Testis (tissue), 3 donors: Measurements from ENCODE around the gene HMGA1. TPM values are rescaled to one million over a fixed set of nuclear protein-coding genes. Genes with fewer than 3 reads are reported as not detected.

Source experiments
- DNase-seq: peaks from one replicate; pipeline ENCODE4 v3.0.0-alpha.2; 2019
- H3K27ac ChIP-seq, 2 donors: fragments of 200-600 bp; sonication (generic); one replicate each; pipeline ENCODE4 v1.5.1; 2019
- H3K27me3 ChIP-seq: fragments of 200-600 bp; sonication (generic); one replicate; pipeline ENCODE4 v1.5.1; 2019
- H3K36me3 ChIP-seq: fragments of 200-600 bp; sonication (generic); one replicate; pipeline ENCODE4 v1.5.1; 2017; ENCODE audit warnings: low read depth; ENCODE audit errors: missing control alignments
- H3K4me1 ChIP-seq: fragments of 200-600 bp; sonication (generic); one replicate; pipeline ENCODE4 v1.5.1; 2019
- H3K4me3 ChIP-seq, 2 donors: fragments of 200-600 bp; sonication (generic); one replicate each; pipeline ENCODE4 v1.5.1; 2017 to 2019
- H3K9me3 ChIP-seq: fragments of 200-600 bp; sonication (generic); one replicate; pipeline ENCODE4 v1.5.1; 2017
- POLR2A ChIP-seq: fragments of 450-650 bp; IDR thresholded peaks from one replicate; pipeline ENCODE4 v1.6.1; 2017; ENCODE audit warnings: antibody characterized with exemption, mild to moderate bottlenecking, moderate library complexity
- WGBS, 2 donors: methylation state at CpG; one replicate each; pipeline ENCODE4 v1.1.5; 2018; 5-methylcytosine and 5-hydroxymethylcytosine counted together
- intact Hi-C: fragments of 100-400 bp; cut with DNase I; formaldehyde crosslinking; loops from one replicate; pipeline ENCODE4 v1.15.1; 2023; ENCODE audit warnings: low total_unique reads
- polyA plus RNA-seq: library from polyadenylated mRNA; stranded (reverse); fragments of 350-450 nt; fragmentation: Illumina TruSeq; extraction: RNeasy Lipid Tissue Mini Kit (QIAGEN cat#74804); gene quantifications from one replicate; pipeline ENCODE4 v1.2.3, GENCODE V29; 2014; ENCODE audit warnings: low read depth, low replicate concordance; ENCODE audit not compliant: insufficient read depth
- total RNA-seq, 2 donors: library from RNA; depleted of rRNA; stranded (reverse); fragments of >200 nt; gene quantifications; one replicate each; pipeline ENCODE4 v1.2.3, GENCODE V29; 2016
- TF ChIP-seq, protein P1 (sequence below), 3 experiments: fragments of 450-650 bp in 2 of 3; fragments of 200-600 bp in 1 of 3; sonication (generic) in 1 of 3; IDR thresholded peaks; one replicate each; pipeline ENCODE4 v1.5.1; 2016 to 2019; ENCODE audit warnings: antibody characterized with exemption in 3 of 3, mild to moderate bottlenecking in 2 of 3, moderate library complexity in 1 of 3

HMGA1 gene
- total and polyA plus RNA-seq, 3 donors from 2014 or later = 136 to 204 (median 184) TPM

DNA sequence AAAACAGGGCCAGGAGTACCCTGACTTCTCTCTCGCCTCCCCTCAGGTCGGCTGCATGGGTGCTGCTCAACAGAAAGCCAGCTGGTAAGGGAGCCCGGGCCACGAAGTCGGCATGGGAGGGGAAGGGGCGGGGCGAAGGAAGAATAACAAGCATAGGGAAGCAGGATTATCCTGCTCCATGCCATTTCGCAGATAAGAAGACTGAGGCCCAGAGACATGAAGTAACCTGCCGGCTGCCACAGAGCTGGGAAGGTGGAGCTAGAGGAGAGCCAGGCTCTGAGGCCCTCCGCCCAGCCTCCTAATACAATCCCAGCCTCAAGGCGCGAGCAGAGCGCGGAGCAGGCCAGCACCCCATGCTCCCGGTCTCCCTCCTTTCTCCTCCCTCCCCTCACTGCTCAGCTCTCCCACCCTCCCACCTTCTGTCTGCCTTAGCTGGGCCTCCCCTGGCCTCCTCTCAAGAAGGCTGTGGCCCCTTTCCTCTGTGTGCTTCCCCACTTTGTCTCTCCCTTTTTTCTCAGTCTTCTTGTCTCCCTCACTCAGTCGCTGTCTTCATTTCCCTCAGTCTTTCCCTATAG lies 13.2 kb upstream of the HMGA1 start:
- H3K9me3 ChIP-seq = no peaks in the 10 kb centered on the region
- peaks cover 9% of the 10 kb centered on the region for H3K4me1 ChIP-seq
- peak overlapping the region; percentile 58 to 62 for H3K4me3 ChIP-seq
- WGBS, 2 donors = 8 to 10% methylated on average over 16 of the region's 16 CpGs
- TF ChIP-seq POLR2A = no peak
- TF ChIP-seq, protein P1, sequence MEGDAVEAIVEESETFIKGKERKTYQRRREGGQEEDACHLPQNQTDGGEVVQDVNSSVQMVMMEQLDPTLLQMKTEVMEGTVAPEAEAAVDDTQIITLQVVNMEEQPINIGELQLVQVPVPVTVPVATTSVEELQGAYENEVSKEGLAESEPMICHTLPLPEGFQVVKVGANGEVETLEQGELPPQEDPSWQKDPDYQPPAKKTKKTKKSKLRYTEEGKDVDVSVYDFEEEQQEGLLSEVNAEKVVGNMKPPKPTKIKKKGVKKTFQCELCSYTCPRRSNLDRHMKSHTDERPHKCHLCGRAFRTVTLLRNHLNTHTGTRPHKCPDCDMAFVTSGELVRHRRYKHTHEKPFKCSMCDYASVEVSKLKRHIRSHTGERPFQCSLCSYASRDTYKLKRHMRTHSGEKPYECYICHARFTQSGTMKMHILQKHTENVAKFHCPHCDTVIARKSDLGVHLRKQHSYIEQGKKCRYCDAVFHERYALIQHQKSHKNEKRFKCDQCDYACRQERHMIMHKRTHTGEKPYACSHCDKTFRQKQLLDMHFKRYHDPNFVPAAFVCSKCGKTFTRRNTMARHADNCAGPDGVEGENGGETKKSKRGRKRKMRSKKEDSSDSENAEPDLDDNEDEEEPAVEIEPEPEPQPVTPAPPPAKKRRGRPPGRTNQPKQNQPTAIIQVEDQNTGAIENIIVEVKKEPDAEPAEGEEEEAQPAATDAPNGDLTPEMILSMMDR (IDR thresholded peaks at IDR 0.05) = no peak
- peak overlapping the region; percentile 45 to 92 for H3K27ac ChIP-seq
- intact Hi-C loops = no loop called here
- no peak for DNase-seq
- no peaks in the 10 kb centered on the region for H3K27me3 ChIP-seq
- H3K36me3 ChIP-seq = no peaks in the 10 kb centered on the region

DNA sequence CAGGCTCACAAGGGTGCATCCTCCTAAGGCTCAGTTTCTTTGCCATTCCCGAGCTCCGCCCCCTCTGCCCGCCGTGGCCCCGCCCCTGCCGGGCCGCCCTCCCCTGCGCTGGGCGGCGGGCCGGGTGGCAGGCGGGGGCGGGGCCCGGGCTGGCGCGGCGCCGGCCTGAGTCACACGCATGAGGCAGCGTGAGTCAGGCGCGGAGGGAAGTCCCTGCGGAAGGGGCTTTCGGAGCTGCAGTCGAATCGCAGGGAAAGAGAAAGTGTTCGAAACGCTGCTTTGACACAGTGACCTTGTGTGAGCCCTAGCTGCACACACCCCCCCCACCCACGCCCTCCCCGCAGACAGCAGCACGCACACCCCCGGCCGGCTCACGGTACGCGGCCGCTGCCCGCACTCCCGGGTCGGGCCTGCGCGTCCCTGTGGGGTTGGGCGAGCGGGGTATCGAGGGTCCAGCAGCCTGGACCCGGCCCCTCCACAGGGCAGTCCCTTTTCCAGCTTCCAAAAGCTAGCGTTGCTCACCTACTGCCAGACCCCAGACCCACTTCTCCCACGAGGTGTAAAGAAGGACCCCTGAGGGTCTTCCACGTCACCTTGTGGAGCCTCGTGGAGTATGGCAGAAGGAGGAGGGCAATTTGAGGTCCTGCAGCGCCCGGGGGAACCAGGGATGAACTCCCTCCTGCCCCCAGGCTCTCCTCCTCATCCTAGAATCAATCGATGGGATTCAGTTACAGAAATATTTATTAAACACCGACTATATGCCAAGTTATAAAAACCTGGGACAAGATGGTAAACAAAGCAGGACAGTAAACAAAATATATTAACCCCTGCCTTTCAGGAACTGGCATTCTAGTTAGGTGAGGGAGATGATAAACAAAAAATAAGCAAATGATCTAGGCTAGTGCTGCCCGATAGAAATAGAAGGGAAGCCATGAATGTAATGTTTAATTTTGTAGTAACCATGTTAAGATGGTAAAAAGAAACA lies 12.4 kb upstream of the HMGA1 start:
- Histone ChIP-seq H3K4me1 (peaks cover 9% of the 10 kb centered on the region), H3K36me3 (no peaks in the 10 kb centered on the region), H3K9me3 (no peaks in the 10 kb centered on the region), H3K27ac (peak overlapping the region; percentile 80 to 92), H3K27me3 (no peaks in the 10 kb centered on the region), H3K4me3 (peak overlapping the region; percentile 58 to 62)
- TF ChIP-seq, protein P1 (IDR thresholded peaks at IDR 0.05) = no peak
- peak; percentile 77 for TF ChIP-seq POLR2A
- intact Hi-C loops = no loop called here
- 1 to 4% methylated on average over 12 to 50 of the region's 55 CpGs for WGBS, 2 donors
- DNase-seq = peak; percentile 92

DNA sequence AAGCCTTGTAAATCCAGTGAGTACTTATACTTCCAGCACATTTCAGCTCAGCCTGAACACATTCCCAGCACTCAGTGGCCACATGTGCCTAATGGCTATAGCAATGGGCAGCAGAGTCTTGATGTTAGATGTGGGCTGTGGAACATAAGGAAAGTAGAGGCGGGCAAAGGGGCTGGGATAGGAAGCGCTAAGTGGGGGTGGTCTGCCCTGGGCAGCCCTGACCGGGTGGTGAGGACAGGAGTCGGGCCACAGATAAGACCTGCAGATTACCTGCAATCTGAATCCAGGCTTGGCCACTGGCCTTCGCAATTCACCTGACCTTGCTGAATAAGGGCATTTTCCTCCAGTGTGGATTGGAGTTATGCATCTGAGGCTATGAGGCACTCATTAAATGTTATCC lies 11.1 kb upstream of the HMGA1 start:
- WGBS, 2 donors = 84 to 98% methylated on average over 5 of the region's 5 CpGs
- H3K36me3 ChIP-seq = no peaks in the 10 kb centered on the region
- DNase-seq = no peak
- H3K9me3 ChIP-seq = no peaks in the 10 kb centered on the region
- H3K27ac ChIP-seq = no peak overlapping the region
- intact Hi-C loops = no loop called here
- peaks cover 9% of the 10 kb centered on the region for H3K4me1 ChIP-seq
- H3K4me3 ChIP-seq = no peak overlapping the region
- no peaks in the 10 kb centered on the region for H3K27me3 ChIP-seq
- TF ChIP-seq, protein P1 (IDR thresholded peaks at IDR 0.05) = no peak
- no peak for TF ChIP-seq POLR2A

GRCh38 chr6:34226066-34226465 lies 10.6 kb upstream of the HMGA1 start:
- Histone ChIP-seq H3K4me3 (no peak overlapping the region), H3K27ac (no peak overlapping the region), H3K27me3 (no peaks in the 10 kb centered on the region), H3K36me3 (no peaks in the 10 kb centered on the region), H3K4me1 (peaks cover 9% of the 10 kb centered on the region), H3K9me3 (no peaks in the 10 kb centered on the region)
- WGBS, 2 donors = 70 to 84% methylated on average over 7 of the region's 7 CpGs
- DNase-seq = no peak
- TF ChIP-seq, protein P1 (IDR thresholded peaks at IDR 0.05) = no peak
- no peak for TF ChIP-seq POLR2A
- intact Hi-C loops = no loop called here
